ENCODE data around the gene MAPT.
A peak's percentile ranks its signal among the peaks of the same experiment; 100 is the strongest.

Gene MAPT

GRCh38 chr17:46035112-46035818, 140.9 kb downstream of the MAPT start:
- peak; percentile 47 for DNase-seq

DNA sequence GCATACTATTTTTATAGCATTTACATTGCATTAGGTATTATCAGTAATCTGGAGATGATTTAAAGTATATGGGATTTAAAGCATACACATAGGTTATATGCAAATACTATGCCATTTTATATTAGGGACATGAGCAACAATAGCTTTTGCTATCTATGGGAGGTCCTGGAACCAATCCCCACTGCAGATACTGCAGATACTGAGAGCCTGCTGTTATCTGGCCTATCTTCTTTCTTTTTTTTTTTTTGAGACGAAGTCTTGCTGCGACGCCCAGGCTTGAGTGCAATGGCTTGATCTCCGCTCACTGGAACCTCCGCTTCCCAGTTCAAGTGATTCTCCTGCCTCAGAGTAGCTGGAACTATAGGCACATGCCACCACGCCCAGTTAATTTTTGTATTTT, 142.1 kb downstream of the MAPT start:
- no peak for DNase-seq

- DNase-seq: no peak
Observed at GRCh38 chr17:46037722-46038255, 143.4 kb downstream of the MAPT start.

GRCh38 chr17:46038414-46038813, 144.1 kb downstream of the MAPT start:
- no peak for DNase-seq

- DNase-seq: no peak
Observed at GRCh38 chr17:46038937-46039336, 144.6 kb downstream of the MAPT start.

GRCh38 chr17:46039592-46040186, 145.3 kb downstream of the MAPT start:
- no peak for DNase-seq

DNA sequence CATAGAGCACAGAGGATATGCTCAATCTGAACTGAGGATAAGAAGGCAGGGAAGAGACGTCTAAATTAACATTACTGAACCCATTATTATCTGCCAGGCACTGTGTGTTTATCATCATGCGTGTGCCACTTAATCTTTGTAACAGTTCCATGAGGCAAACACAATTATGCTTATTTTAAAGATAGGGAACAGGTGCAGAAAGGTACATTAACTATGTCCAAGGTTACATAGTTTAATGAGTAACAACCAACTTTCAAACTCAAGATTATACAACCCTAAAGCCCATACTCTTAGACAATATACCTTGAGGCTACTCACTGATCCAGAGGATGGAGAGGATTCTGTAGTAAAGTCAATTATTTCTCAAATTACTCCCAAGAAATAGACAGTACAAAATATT, 147.9 kb downstream of the MAPT start:
- no peak for DNase-seq

- DNase-seq: no peak
Observed at GRCh38 chr17:46042925-46043324, 148.6 kb downstream of the MAPT start.

GRCh38 chr17:46043606-46044005, 149.3 kb downstream of the MAPT start:
- DNase-seq: no peak

GRCh38 chr17:46044286-46044928, 150.1 kb downstream of the MAPT start:
- peak; percentile 67 for DNase-seq

- no peak for DNase-seq
Observed at GRCh38 chr17:46044989-46045388, 150.6 kb downstream of the MAPT start.

GRCh38 chr17:46045639-46046038, 151.3 kb downstream of the MAPT start:
- DNase-seq: no peak

DNA sequence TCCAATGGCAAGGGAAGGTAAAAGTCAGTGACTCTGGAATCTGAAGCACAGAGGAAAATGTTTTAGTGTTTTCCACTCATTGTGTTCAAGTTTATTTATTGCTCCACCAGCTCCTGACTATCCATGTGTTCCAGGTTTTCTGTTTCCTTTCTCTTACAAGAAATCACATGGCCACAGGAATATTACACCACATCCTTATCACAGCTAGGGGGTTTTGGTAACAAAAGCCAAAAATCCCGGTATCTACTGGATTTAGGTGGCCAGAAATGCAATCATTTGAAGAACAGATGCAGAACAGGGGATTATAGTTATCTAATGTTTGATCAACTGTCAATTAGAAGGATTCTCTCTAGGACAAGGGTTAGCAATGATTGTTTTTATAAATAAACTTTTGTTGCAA, 152.6 kb downstream of the MAPT start:
- DNase-seq: no peak

DNA sequence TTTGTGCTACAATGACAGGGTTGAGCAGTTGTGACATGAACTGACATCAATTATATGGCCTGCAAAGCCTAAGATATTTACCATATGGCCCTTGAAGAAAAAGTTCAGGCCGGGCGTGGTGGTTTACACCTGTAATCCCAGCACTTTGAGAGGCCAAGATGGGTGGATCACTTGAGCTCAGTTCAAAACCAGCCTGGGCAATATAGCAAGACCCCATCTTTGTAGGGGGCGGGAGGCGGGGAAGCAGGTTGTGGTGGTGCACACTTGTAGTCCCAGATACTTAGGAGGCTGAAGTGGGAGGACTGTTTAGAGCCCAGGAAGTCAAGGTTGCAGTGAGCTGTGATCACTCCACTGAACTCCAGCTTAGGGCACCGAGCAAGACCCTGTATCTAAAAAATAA, 153.0 kb downstream of the MAPT start:
- no peak for DNase-seq

DNA sequence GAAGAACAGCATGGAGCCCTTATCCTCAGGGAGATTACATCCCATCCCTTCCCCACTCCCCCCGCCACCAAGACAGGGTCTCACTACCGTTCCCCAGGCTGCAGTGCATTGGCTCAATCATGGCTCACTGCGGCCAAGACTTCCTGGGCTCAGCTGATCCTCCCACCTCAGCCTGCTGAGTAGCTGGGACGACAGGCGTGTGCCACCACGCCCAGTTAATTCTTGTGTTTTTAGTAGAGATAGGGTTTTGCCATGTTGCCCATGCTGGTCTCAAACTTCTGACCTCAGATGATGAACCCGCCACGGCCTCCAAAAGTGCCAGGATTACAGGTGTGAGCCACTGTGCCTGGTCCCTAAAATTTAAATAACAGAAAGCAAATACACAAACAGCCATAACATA, 153.5 kb downstream of the MAPT start:
- DNase-seq: no peak

DNA sequence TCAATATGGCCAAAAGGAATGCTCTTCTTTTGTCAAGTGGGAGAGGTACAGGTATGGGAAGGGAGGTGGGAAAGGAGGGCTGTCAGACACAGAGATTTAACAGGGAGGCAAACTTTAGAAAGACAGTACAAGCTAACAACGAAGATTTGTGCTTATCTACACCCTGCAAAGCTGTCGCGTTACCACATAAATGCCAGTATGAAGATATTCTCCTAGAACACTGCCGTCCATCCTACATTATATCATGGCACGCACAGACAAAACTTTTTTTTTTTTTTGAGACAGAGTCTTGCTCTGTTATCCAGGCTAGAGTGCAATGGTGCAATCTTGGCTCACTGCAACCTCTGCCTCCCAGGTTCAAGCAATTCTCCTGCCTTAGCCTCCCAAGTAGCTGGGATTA, 155.3 kb downstream of the MAPT start:
- DNase-seq: no peak

DNA sequence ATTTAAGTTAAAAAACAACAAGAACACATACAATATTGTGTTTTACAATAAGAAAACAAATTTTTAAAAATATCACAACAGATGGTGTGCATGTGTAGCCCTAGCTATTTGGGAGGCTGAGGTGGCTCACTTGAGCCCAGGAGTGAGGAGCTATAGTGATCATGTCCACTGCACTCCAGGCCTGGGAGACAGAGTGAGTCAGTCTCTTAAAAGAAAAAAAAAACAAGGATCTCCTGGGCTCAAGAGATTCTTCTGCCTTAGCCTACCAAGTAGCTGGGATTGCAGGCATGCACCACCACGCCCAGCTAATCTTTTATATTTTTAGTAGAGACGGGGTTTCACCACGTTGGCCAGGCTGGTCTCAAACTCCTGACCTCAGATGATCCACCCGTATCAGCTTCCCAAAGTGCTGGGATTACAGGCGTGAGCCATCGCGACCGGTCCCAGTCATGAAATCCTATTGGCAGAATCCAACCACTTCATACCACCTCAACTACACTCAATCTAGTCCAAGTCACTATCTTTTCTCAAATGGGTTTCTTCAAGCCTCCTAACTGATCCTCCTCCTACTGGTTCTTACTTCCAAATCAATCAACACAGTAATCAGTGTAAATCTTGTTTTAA, 159.7 kb downstream of the MAPT start:
- no peak for DNase-seq

GRCh38 chr17:46056800-46057304, 162.5 kb downstream of the MAPT start:
- DNase-seq: no peak

DNA sequence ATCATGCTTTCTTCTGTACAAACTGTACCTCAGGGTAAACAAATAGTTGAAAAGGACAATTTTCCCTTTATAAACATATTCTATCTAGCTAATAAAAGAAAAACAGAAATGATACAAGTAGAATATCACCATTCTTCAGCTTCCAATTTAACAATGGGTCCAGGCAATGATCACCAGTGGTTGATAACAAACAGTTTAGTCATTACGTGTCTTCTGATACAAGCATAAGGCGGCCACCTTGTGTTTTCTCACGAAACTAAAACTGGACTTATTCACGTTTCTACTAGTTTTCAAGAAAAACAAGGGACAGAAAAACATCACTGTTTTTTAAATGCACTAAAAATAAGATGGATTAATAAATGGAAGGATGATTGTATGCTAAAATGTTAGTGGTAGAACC, 163.0 kb downstream of the MAPT start:
- no peak for DNase-seq

DNA sequence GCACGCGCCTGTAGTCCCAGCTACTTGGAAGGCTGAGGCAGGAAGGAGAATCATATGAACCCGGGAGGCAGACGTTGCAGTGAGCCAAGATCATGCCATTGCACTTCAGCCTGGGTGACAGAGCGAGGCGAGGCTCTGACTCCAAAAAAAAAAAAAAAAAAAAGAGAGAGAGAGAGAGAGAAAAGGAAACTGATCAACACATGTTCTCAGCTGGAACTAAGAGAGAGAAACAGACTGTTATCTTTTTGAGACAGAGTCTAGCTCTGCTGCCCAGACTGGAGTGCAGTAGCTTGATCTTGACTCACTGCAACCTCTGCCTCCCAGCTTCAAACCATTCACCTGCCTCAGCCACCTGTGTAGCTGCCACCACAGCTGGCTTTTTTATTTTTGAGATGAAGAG, 165.1 kb downstream of the MAPT start:
- DNase-seq: no peak

- DNase-seq: no peak
Observed at GRCh38 chr17:46060461-46060860, 166.1 kb downstream of the MAPT start.

DNA sequence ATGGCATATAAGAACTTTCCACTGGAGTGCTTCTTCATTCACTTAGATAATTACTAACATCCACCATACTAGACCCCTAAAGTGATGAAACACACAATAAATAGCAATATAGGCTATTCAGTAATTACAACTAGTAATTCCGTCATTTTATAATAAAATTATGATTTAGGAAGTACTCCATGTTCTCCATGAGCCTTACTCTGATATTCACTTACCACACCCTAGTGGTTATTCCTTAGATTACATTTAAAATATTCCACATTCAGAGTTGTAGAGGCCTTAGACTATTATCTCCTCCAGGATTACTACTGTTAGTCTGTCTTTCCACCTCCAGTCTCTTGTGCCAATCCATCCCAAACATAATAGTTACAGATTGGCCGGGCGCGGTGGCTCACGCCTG, 167.1 kb downstream of the MAPT start:
- DNase-seq: no peak

DNA sequence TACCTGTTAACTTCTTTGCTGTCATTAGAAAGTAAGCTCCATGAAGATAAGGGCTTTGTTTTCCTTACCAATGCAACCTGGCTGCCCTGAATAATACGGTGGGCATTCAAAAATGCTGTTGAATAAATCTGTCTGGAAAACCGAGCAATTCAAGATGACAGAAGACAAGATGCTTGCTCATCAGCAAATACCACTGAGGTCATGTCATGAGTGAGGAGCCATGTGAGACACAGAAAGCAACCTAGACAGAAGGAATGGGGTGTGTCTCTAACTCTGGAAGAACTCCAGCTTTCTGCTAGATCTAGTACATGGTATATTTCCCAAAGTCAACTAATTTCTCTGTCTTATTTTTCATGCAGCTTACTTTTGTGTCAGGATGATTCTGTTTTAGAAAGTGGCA, 168.9 kb downstream of the MAPT start:
- DNase-seq: no peak

- no peak for DNase-seq
Observed at GRCh38 chr17:46064460-46064859, 170.1 kb downstream of the MAPT start.

Data from CD4-positive, alpha-beta T cell treated with Interleukin-12 subunit alpha and Interleukin-12 subunit beta, for 1 hour (primary cell).